HepG2 (cell line): Measurements from ENCODE around the gene CD302. TPM values are rescaled to one million over a fixed set of nuclear protein-coding genes. Genes with fewer than 3 reads are reported as not detected.
A peak's percentile ranks its signal among the peaks of the same experiment; 100 is the strongest.

Experiments
- ATAC-seq: fragments of 200-7000 bp; cut with Tn5 transposase; 3 replicates; pipeline ENCODE4 v1.9.1; 2020; ENCODE audit warnings: mild to moderate bottlenecking, moderate library complexity
- BruUV-seq: library from RNA; stranded (reverse); fragments of 400-500 nt; replicated peaks from 2 replicates; lab custom pipeline; 2021; lab: Mats Ljungman, UMichigan
- CTCF ChIA-PET: fragments of 300-600 bp; formaldehyde crosslinking; extraction: SDS; loops from one replicate; lab custom pipeline; 2021; ENCODE audit warnings: low total read pairs, inconsistent platforms, low intra/inter-chr PET ratio; lab: Yijun Ruan, JAX
- POLR2A ChIA-PET: fragments of 350-600 bp; sonication (Branson Sonifier 250); formaldehyde crosslinking; loops from one replicate; lab custom pipeline; 2020; ENCODE audit warnings: antibody characterized with exemption, inconsistent platforms; lab: Yijun Ruan, JAX
- DNase-seq: peaks from one replicate; pipeline ENCODE4 v3.0.0-alpha.2; 2015; ENCODE audit warnings: low spot score
- FAIRE-seq: peaks from 3 replicates; lab custom pipeline; 2011; peaks lifted over from hg19 to GRCh38; lab: Jason Lieb, UNC
- H2AFZ ChIP-seq: one replicate; pipeline ENCODE4 v1.6.1; 2011; ENCODE audit warnings: low read length, inconsistent platforms
- H3K27ac ChIP-seq: fragments of 300-600 bp; 3 replicates; pipeline ENCODE4 v1.8.0; 2011; ENCODE audit warnings: mixed run types, mild to moderate bottlenecking, mixed read lengths, low read length, inconsistent platforms; ENCODE audit not compliant: insufficient read depth; ENCODE audit errors: extremely low read length
- H3K27me3 ChIP-seq, 2 experiments: fragments of 200-600 bp in 1 of 2; 2 replicates in 1 of 2; 3 replicates in 1 of 2; pipeline versions ENCODE4 v1.6.0 to v1.8.0; 2011; ENCODE audit warnings: low read length in 2 of 2, mild to moderate bottlenecking in 2 of 2, moderate library complexity in 2 of 2, inconsistent platforms in 1 of 2; ENCODE audit not compliant: insufficient read depth in 2 of 2, control insufficient read depth in 1 of 2
- H3K36me3 ChIP-seq, 2 experiments: fragments of 200-600 bp in 1 of 2; replicated peaks in 1 of 2; 2 replicates in 1 of 2; 3 replicates in 1 of 2; pipeline versions ENCODE4 v1.5.1 to v1.8.0; 2011; ENCODE audit warnings: low read length in 2 of 2, inconsistent platforms in 1 of 2; ENCODE audit not compliant: insufficient read depth in 2 of 2, control insufficient read depth in 1 of 2
- H3K4me1 ChIP-seq: 2 replicates; pipeline ENCODE4 v1.5.1; 2012; ENCODE audit warnings: low read length, inconsistent platforms; ENCODE audit not compliant: insufficient read depth
- H3K4me2 ChIP-seq: 2 replicates; pipeline ENCODE4 v1.6.0; 2011; ENCODE audit warnings: low read depth, low read length, inconsistent platforms
- H3K4me3 ChIP-seq, 3 experiments: fragments of 200-600 bp in 1 of 3; sonication (generic), shearing (Covaris generic) in 1 of 3; replicated peaks in 1 of 3; 2 replicates each; pipeline ENCODE4 v1.5.1; 2011 to 2016; ENCODE audit warnings: low read length in 3 of 3, inconsistent platforms in 2 of 3, low read depth in 2 of 3, mild to moderate bottlenecking in 2 of 3, control low read depth in 1 of 3, mixed read lengths in 1 of 3; ENCODE audit not compliant: insufficient read depth in 1 of 3
- H3K79me2 ChIP-seq: one replicate; pipeline ENCODE4 v1.6.1; 2011; ENCODE audit warnings: low read length, inconsistent platforms; ENCODE audit not compliant: insufficient read depth
- H3K9ac ChIP-seq: 2 replicates; pipeline ENCODE4 v1.6.0; 2011; ENCODE audit warnings: mild to moderate bottlenecking, low read depth, low read length, inconsistent platforms; ENCODE audit not compliant: insufficient read depth
- H3K9me3 ChIP-seq: 2 replicates; pipeline ENCODE4 v1.5.1; 2012; ENCODE audit warnings: mild to moderate bottlenecking, low read length
- H4K20me1 ChIP-seq: 2 replicates; pipeline ENCODE4 v1.6.0; 2011; ENCODE audit warnings: inconsistent platforms, mild to moderate bottlenecking, low read length, moderate library complexity; ENCODE audit not compliant: insufficient read depth
- CEBPB ChIP-seq: IDR thresholded peaks from 2 replicates; pipeline ENCODE4 v1.6.1; 2011; ENCODE audit warnings: low read depth, low read length, improper control_type of control experiment, borderline replicate concordance
- HNRNPH1 ChIP-seq: fragments of 200-400 bp; formaldehyde crosslinking; optimal IDR thresholded peaks from 2 replicates; pipeline ENCODE3; 2017; ENCODE audit warnings: mild to moderate bottlenecking, low read depth, low read length
- RNF219 ChIP-seq: sonication (generic); formaldehyde crosslinking; IDR thresholded peaks from 2 replicates; pipeline ENCODE4 v1.5.0; 2020; ENCODE audit warnings: mild to moderate bottlenecking, missing genetic modification reagents
- WGBS: methylation state at CpG from one replicate; pipeline ENCODE4 v1.1.6; 2017; ENCODE audit warnings: low lambda C conversion rate; 5-methylcytosine and 5-hydroxymethylcytosine counted together
- in situ Hi-C: cut with HindIII; loops from 2 replicates; pipeline ENCODE4 v1.10.0; 2017; ENCODE audit warnings: low pct_unique_long_range_greater_than_20kb; ENCODE audit not compliant: extremely low pct_ligation_motif_present
- intact Hi-C: fragments of 100-400 bp; cut with micrococcal nuclease; formaldehyde crosslinking; loops from one replicate; pipeline ENCODE4 v1.10.0; 2022; ENCODE audit not compliant: unreplicated experiment
- polyA plus RNA-seq, 8 experiments: library from polyadenylated mRNA; depleted of rRNA in 3 of 8; stranded (reverse) in 7 of 8; unstranded in 1 of 8; fragments of >200 nt; fragmentation: Illumina TruSeq in 4 of 8; extraction: Trizol in 4 of 8; gene quantifications; 2 replicates each; pipeline versions ENCODE4 v1.2.1 to v1.2.3, GENCODE V29; 2011 to 2016; ENCODE audit warnings: low read depth in 4 of 8, missing spikeins in 1 of 8, mixed read lengths in 1 of 8; ENCODE audit not compliant: insufficient read depth in 1 of 8
- total RNA-seq, 5 experiments: library from RNA; depleted of rRNA; stranded (reverse); fragments of >200 nt; fragmentation: Illumina TruSeq; extraction: Trizol; gene quantifications; 2 replicates each; pipeline ENCODE4 v1.2.3, GENCODE V29; 2016; ENCODE audit warnings: low read depth in 1 of 5

The CD302 gene
- total and polyA plus RNA-seq, 2 of the 13 experiments (the other 11 are each of a cell fraction or from before 2014, with no cell fraction given) = 8.0 to 15.6 TPM

GRCh38 chr2:159795841-159796690, 1.9 kb downstream of the CD302 start:
- peaks cover 43% of the 10 kb centered on the region for H3K4me1 ChIP-seq
- no TSS peak for BruUV-seq
- H3K4me3 ChIP-seq = peak overlapping the region in 2 of 3 experiments; percentile 74 to 92; a peak in 1 of 6 replicates
- H3K36me3 ChIP-seq = no peaks in the 10 kb centered on the region
- no peak for FAIRE-seq
- intact Hi-C loops = loop anchor here (5.0 to 10.0 kb wide), 2 partner anchors 84 to 181 kb away; partner anchors contain the start of genes BAZ2B and MARCHF7
- CTCF ChIA-PET = no interaction called here
- H3K27me3 ChIP-seq = no peaks in the 10 kb centered on the region
- TF ChIP-seq HNRNPH1 = no peak
- peak; percentile 42; the same call in 1 of the 2 replicates for TF ChIP-seq CEBPB
- TF ChIP-seq, all 625 proteins: peak for 1
- H4K20me1 ChIP-seq = no peaks in the 10 kb centered on the region
- H3K9me3 ChIP-seq = no peaks in the 10 kb centered on the region
- DNase-seq (no peak), ATAC-seq (no peak)
- H3K79me2 ChIP-seq = peaks cover 11% of the 10 kb centered on the region
- in situ Hi-C loops = no loop called here
- POLR2A ChIA-PET = interaction anchor here (0.9 to 1.2 kb wide), 2 partner anchors 12 to 84 kb away, joined by 3 to 4 read pairs; partner anchors contain the start of gene MARCHF7
- H3K4me2 ChIP-seq = peak overlapping the region; percentile 81
- H3K27ac ChIP-seq = no peak overlapping the region
- 82% methylated on average over 7 of the region's 7 CpGs for WGBS
- no peak overlapping the region for H3K9ac ChIP-seq
- H2AFZ ChIP-seq = no peak overlapping the region

- ATAC-seq = no peak
- no peak overlapping the region for H2AFZ ChIP-seq
- ChIA-PET POLR2A (interaction anchor here (0.5 kb wide), 1 partner anchor 892 kb away, joined by 3 read pairs; no protein-coding TSS in a partner anchor), CTCF (no interaction called here)
- H3K9me3 ChIP-seq = no peaks in the 10 kb centered on the region
- no peaks in the 10 kb centered on the region for H3K27me3 ChIP-seq
- H3K27ac ChIP-seq = no peak overlapping the region
- no peak overlapping the region for H3K4me3 ChIP-seq
- H3K9ac ChIP-seq = no peak overlapping the region
- H3K4me1 ChIP-seq = peaks cover 22% of the 10 kb centered on the region
- peaks cover 11% of the 10 kb centered on the region for H3K79me2 ChIP-seq
- 94% methylated on average over 1 of the region's 1 CpG for WGBS
- H3K4me2 ChIP-seq = no peak overlapping the region
- FAIRE-seq = no peak
- DNase-seq = no peak
- no TSS peak for BruUV-seq
- no peaks in the 10 kb centered on the region for H4K20me1 ChIP-seq
- in situ Hi-C loops = no loop called here
- no peak for TF ChIP-seq RNF219 (CRISPR knock-in tag)
- TF ChIP-seq, all 625 proteins: peak for 0
- H3K36me3 ChIP-seq = no peaks in the 10 kb centered on the region
- intact Hi-C loops = loop anchor here (10.0 kb wide), 1 partner anchor 179 kb away; the partner anchor contains the start of gene BAZ2B
These were observed 4.7 kb downstream of the CD302 start for GRCh38 chr2:159793326-159793725.
